Glutamatergic neuron (in vitro differentiated cells): ENCODE data around the gene RBM20. TPM values are rescaled to one million over a fixed set of nuclear protein-coding genes. Genes with fewer than 3 reads are reported as not detected.

Experiments
- DNase-seq: peaks from one replicate; pipeline ENCODE4 v3.0.0; 2022
- H3K27ac Mint-ChIP-seq: one replicate; pipeline ENCODE4 v1.8.0; 2020; ENCODE audit warnings: mild to moderate bottlenecking, mixed read lengths, inconsistent platforms; ENCODE audit not compliant: unreplicated experiment
- H3K27me3 Mint-ChIP-seq: one replicate; pipeline ENCODE4 v1.8.0; 2020; ENCODE audit warnings: mild to moderate bottlenecking, moderate library complexity, mixed read lengths, inconsistent platforms; ENCODE audit not compliant: unreplicated experiment
- H3K36me3 Mint-ChIP-seq: one replicate; pipeline ENCODE4 v1.8.0; 2020; ENCODE audit warnings: mild to moderate bottlenecking, mixed read lengths, inconsistent platforms; ENCODE audit not compliant: unreplicated experiment
- H3K4me1 Mint-ChIP-seq: one replicate; pipeline ENCODE4 v1.8.0; 2020; ENCODE audit warnings: mild to moderate bottlenecking, low read depth, mixed read lengths, inconsistent platforms; ENCODE audit not compliant: unreplicated experiment
- H3K4me3 Mint-ChIP-seq: one replicate; pipeline ENCODE4 v1.8.0; 2020; ENCODE audit warnings: mild to moderate bottlenecking, mixed read lengths, inconsistent platforms; ENCODE audit not compliant: unreplicated experiment
- H3K9me3 Mint-ChIP-seq: one replicate; pipeline ENCODE4 v1.8.0; 2020; ENCODE audit warnings: mild to moderate bottlenecking, moderate library complexity, mixed read lengths, inconsistent platforms; ENCODE audit not compliant: unreplicated experiment
- total RNA-seq: library from RNA; stranded (reverse); fragmentation: NEBNext Ultra II Directional; extraction: Animal tissue kit (Norgen Biotek cat#: 25700); gene quantifications from one replicate; pipeline ENCODE4 v1.2.1, GENCODE V29; 2021; ENCODE audit not compliant: unreplicated experiment
- TF ChIP-seq, protein P1 (sequence below): fragments of 200-600 bp; sonication (generic); IDR thresholded peaks from one replicate; pipeline ENCODE4 v1.5.0; 2021; ENCODE audit not compliant: partially characterized antibody, unreplicated experiment

The RBM20 gene
- total RNA-seq, 1 donor from 2014 or later: 5.8 TPM

- Mint-ChIP-seq H3K27me3 (peaks cover 10% of the 10 kb centered on the region), H3K36me3 (no peaks in the 10 kb centered on the region)
These were observed 171.3 kb downstream of the RBM20 start for GRCh38 chr10:110815354-110816004.

DNA sequence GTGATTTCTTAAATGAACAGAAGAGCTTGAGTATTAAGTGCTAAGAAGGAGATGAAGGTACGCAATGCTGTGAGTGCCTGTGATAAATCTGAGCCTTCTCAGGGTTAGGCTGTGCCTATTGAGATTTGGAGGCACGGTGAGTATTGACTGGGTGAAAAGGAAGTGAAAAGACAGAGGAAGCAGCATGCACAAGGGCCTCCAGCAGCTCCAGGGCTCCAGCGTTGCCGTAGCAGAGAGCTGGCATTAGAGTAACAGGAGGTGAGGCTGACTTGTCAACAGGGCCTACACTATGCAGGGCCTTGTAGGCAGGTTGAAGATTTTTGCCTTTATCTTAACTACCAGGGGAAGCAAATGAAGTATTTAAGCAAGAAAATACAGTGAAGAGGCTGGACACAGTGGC is 173.5 kb downstream of the RBM20 start:
- Mint-ChIP-seq H3K27me3 (peaks cover 10% of the 10 kb centered on the region), H3K36me3 (no peaks in the 10 kb centered on the region), H3K4me1 (peaks cover 44% of the 10 kb centered on the region), H3K27ac (peak overlapping the region; percentile 76), H3K4me3 (peak overlapping the region; percentile 18), H3K9me3 (peaks cover 9% of the 10 kb centered on the region)
- no peak for DNase-seq
- TF ChIP-seq, protein P1, sequence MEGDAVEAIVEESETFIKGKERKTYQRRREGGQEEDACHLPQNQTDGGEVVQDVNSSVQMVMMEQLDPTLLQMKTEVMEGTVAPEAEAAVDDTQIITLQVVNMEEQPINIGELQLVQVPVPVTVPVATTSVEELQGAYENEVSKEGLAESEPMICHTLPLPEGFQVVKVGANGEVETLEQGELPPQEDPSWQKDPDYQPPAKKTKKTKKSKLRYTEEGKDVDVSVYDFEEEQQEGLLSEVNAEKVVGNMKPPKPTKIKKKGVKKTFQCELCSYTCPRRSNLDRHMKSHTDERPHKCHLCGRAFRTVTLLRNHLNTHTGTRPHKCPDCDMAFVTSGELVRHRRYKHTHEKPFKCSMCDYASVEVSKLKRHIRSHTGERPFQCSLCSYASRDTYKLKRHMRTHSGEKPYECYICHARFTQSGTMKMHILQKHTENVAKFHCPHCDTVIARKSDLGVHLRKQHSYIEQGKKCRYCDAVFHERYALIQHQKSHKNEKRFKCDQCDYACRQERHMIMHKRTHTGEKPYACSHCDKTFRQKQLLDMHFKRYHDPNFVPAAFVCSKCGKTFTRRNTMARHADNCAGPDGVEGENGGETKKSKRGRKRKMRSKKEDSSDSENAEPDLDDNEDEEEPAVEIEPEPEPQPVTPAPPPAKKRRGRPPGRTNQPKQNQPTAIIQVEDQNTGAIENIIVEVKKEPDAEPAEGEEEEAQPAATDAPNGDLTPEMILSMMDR: no peak

More at GRCh38 chr10:110815354-110816004, 171.3 kb downstream of the RBM20 start:
- Mint-ChIP-seq H3K27ac (no peak overlapping the region), H3K9me3 (peaks cover 11% of the 10 kb centered on the region), H3K4me1 (peaks cover 22% of the 10 kb centered on the region), H3K4me3 (no peak overlapping the region)
- no peak for DNase-seq
- TF ChIP-seq, protein P1: no peak

GRCh38 chr10:110818311-110819256 is 174.4 kb downstream of the RBM20 start:
- Mint-ChIP-seq H3K4me1 (peaks cover 49% of the 10 kb centered on the region), H3K9me3 (peaks cover 9% of the 10 kb centered on the region), H3K27me3 (peaks cover 10% of the 10 kb centered on the region), H3K4me3 (peak overlapping the region; percentile 4), H3K36me3 (no peaks in the 10 kb centered on the region), H3K27ac (peak overlapping the region; percentile 96)
- peak; percentile 62 for DNase-seq
- TF ChIP-seq, protein P1: no peak

- TF ChIP-seq, protein P1: no peak
- H3K36me3 Mint-ChIP-seq: no peaks in the 10 kb centered on the region
- peak overlapping the region; percentile 16 for H3K4me3 Mint-ChIP-seq
- H3K9me3 Mint-ChIP-seq: peaks cover 9% of the 10 kb centered on the region
- H3K27me3 Mint-ChIP-seq: peaks cover 10% of the 10 kb centered on the region
- H3K27ac Mint-ChIP-seq: peak overlapping the region; percentile 35
- H3K4me1 Mint-ChIP-seq: peaks cover 51% of the 10 kb centered on the region
- DNase-seq: no peak
These were observed 176.2 kb downstream of the RBM20 start for GRCh38 chr10:110820321-110820814.
